ENCODE data around the gene UBXN4.
A peak's percentile ranks its signal among the peaks of the same experiment; 100 is the strongest.
"Not testable (repeated sequence)": the region's sequence is repeated elsewhere in the genome, so short reads cannot be mapped to it uniquely, and the experiment has no call there.

Gene UBXN4

DNA sequence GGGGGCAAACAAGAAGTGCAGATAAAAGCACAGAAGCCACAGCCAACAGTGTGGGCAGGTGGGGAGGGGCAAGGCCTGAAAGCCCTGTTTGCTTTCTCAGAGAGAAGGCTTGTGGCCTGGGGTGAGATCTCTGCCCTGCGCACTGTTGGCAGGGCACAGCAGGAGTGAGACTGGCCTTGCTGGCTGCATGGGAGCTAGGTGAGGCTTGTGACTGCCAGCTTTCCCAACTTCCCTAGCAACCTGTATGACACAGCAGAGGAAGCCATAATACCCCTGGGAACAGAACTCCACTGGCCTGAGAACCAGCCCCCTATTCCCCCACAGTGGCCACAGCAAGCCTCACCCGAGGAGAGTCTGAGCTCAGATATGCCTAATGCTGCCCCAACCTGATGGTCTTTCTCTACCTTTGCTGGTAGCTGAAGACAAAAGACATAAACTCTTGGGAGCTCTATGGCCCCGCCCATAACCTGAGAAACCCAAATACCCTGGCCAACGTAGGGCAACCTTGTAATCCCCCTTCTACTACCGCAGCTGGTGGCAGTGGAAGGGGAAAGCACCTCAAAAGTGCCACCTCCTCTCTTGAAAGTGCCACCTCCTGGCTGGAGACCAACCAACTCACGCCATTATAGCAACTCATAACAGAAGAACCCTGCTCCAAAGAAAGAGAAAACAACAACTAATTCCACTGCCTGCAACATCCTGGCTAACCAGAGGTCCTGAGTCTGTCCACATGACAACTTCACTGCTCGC, 50.9 kb downstream of the UBXN4 start:
- H3K4me1 ChIP-seq (ENCODE audit: control extremely low read depth in 1 of 4, control insufficient read depth in 4 of 4, insufficient read depth in 4 of 4, low read length in 3 of 4) = peaks cover 0 to 32% (median 21%) of the 10 kb centered on the region in 4 experiments
- peak in 1 of 3 donors; percentile 30 for DNase-seq
- no peaks in the 10 kb centered on the region for H3K9me3 ChIP-seq (ENCODE audit: control extremely low read depth in 1 of 5, control insufficient read depth in 4 of 5, insufficient read depth in 2 of 5, low read depth in 1 of 5, low read length in 4 of 5)
- no peak overlapping the region for H3K4me3 ChIP-seq (ENCODE audit: control insufficient read depth in 1 of 7, extremely low read depth in 1 of 7, insufficient read depth in 4 of 7, low read depth in 2 of 7, low read length in 6 of 7)
- ChIA-PET CTCF (interaction anchor here (0.8 to 2.5 kb wide), 3 partner anchors 9 to 591 kb away, joined by 3 to 9 read pairs (median 4); no protein-coding TSS in a partner anchor), POLR2A (interaction anchor here (1.1 kb wide), 1 partner anchor 13 kb away, joined by 4 read pairs; no protein-coding TSS in a partner anchor)
- H3K27me3 ChIP-seq (replicated peaks in 2 of 5; ENCODE audit: control insufficient read depth in 4 of 5, insufficient read depth in 5 of 5, low read length in 4 of 5) = no peaks in the 10 kb centered on the region
- H3K27ac ChIP-seq (ENCODE audit: insufficient read depth in 1 of 2, low read depth in 1 of 2, low read length in 2 of 2, poor library complexity in 1 of 2, severe bottlenecking in 2 of 2) = no peak overlapping the region
- peaks cover 6 to 27% (median 13%) of the 10 kb centered on the region in 4 experiments for H3K36me3 ChIP-seq (ENCODE audit: control insufficient read depth in 4 of 4, insufficient read depth in 4 of 4, low read length in 3 of 4)
- 97% methylated on average over 6 of the region's 7 CpGs for WGBS (ENCODE audit: insufficient coverage)

DNA sequence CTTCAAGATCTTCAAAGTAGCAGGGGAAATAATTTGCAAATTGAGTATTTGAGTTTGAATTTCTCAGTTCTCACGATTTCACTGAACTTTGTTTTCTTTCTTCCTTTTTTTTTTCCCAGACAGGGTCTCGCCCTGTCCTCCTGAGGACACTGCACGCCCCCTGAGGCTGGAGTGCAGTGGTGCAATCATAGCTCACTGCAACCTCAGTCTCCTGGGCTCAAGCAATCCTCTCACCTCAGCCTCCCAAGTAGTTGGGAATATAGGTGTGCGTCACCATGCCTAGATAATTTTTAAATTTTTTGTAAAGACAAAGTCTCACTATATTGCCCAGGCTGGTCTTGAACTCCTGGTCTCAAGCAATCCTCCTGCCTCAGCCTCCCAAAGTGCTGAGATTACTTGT, 54.0 kb downstream of the UBXN4 start:
- H3K27ac ChIP-seq (ENCODE audit: insufficient read depth in 1 of 2, low read depth in 1 of 2, low read length in 2 of 2, poor library complexity in 1 of 2, severe bottlenecking in 2 of 2); H3K4me3 ChIP-seq (ENCODE audit: control insufficient read depth in 1 of 7, extremely low read depth in 1 of 7, insufficient read depth in 4 of 7, low read depth in 2 of 7, low read length in 6 of 7); H3K36me3 ChIP-seq (ENCODE audit: control insufficient read depth in 4 of 4, insufficient read depth in 4 of 4, low read length in 3 of 4); H3K9me3 ChIP-seq (ENCODE audit: control extremely low read depth in 1 of 5, control insufficient read depth in 4 of 5, insufficient read depth in 2 of 5, low read depth in 1 of 5, low read length in 4 of 5); H3K27me3 ChIP-seq (replicated peaks in 2 of 5; ENCODE audit: control insufficient read depth in 4 of 5, insufficient read depth in 5 of 5, low read length in 4 of 5): not testable (repeated sequence)
- peak in 1 of 3 donors; percentile 29 for DNase-seq
- WGBS (ENCODE audit: insufficient coverage) = 90% methylated on average over 3 of the region's 4 CpGs
- peaks cover 0 to 44% (median 32%) of the 10 kb centered on the region in 4 experiments for H3K4me1 ChIP-seq (ENCODE audit: control extremely low read depth in 1 of 4, control insufficient read depth in 4 of 4, insufficient read depth in 4 of 4, low read length in 3 of 4)
- POLR2A ChIA-PET = interaction anchor here (0.6 kb wide), 1 partner anchor 350 kb away, joined by 5 read pairs; no protein-coding TSS in a partner anchor
- CTCF ChIA-PET = interaction anchor here (1.0 to 5.1 kb wide), 5 partner anchors 9 to 50 kb away, joined by 3 to 35 read pairs (median 4); no protein-coding TSS in a partner anchor

DNA sequence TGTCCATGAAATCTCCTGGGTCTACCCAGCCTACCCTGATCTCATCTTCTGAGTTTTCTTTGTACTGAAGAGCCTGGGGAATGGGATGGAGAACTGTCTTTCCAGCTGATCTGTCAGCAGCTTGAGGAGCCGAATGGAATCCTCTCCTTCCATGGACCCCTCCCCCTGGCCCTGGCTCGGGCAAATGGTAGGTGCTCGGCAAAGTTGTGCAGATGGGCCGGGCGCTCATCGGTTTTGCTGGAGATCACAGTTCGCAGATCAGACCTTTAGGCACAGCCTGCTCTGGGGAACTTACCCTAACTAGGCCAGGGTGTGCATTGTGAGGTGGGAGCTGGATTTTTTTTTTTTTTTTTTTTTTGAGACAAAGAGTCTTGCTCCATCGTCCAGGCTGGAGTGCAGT, 55.0 kb downstream of the UBXN4 start:
- H3K27me3 ChIP-seq (replicated peaks in 2 of 5; ENCODE audit: control insufficient read depth in 4 of 5, insufficient read depth in 5 of 5, low read length in 4 of 5) = no peaks in the 10 kb centered on the region
- no peak overlapping the region for H3K27ac ChIP-seq (ENCODE audit: insufficient read depth in 1 of 2, low read depth in 1 of 2, low read length in 2 of 2, poor library complexity in 1 of 2, severe bottlenecking in 2 of 2)
- peaks cover 0 to 41% (median 32%) of the 10 kb centered on the region in 4 experiments for H3K4me1 ChIP-seq (ENCODE audit: control extremely low read depth in 1 of 4, control insufficient read depth in 4 of 4, insufficient read depth in 4 of 4, low read length in 3 of 4)
- ChIA-PET POLR2A (no interaction called here), CTCF (interaction anchor here (0.6 to 5.1 kb wide), 10 partner anchors 10 to 57 kb away, joined by 3 to 35 read pairs (median 7); no protein-coding TSS in a partner anchor)
- H3K9me3 ChIP-seq (ENCODE audit: control extremely low read depth in 1 of 5, control insufficient read depth in 4 of 5, insufficient read depth in 2 of 5, low read depth in 1 of 5, low read length in 4 of 5) = peaks cover 0 to 13% (median 2%) of the 10 kb centered on the region in 5 experiments
- H3K36me3 ChIP-seq (ENCODE audit: control insufficient read depth in 4 of 4, insufficient read depth in 4 of 4, low read length in 3 of 4) = no peaks in the 10 kb centered on the region
- H3K4me3 ChIP-seq (ENCODE audit: control insufficient read depth in 1 of 7, extremely low read depth in 1 of 7, insufficient read depth in 4 of 7, low read depth in 2 of 7, low read length in 6 of 7) = no peak overlapping the region
- no peak for DNase-seq
- 96% methylated on average over 7 of the region's 8 CpGs for WGBS (ENCODE audit: insufficient coverage)

DNA sequence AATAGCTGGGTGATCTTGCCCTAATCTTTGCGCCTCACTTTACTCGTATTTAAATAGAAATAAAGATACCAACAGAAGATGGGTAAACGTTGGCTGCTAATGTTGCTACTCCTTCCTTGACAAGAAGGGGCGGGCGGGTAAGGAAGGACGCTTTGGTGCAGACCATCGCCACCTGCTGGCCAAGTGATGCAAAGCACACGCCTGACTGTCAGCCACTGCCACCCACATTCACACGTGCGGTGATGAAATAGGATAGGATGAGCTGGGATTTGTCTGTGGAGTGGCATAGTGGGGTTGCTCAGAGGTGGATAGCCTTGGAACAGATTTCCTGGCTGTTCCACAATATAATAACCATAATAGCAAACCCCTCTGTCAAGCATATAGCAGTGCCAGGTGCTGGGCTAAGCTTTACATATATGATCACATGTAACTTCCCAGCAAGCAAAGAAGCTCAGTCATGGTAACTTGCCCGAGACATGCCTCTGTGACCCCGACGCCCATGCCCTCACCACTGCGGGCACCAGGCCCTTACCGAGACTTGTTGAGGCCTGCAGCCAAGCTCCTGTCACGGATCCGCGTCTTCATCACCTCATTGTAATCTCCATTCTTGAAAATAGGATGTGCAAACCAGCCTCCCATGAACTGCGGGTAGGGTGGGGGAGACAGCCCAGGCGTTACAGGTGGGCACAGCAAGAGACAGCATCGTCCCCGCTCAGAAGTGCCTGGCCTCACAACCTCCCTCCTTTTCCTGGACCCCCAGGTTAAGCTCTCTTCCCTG, 56.0 kb downstream of the UBXN4 start:
- Histone ChIP-seq H3K4me3 (ENCODE audit: control insufficient read depth in 1 of 7, extremely low read depth in 1 of 7, insufficient read depth in 4 of 7, low read depth in 2 of 7, low read length in 6 of 7) (no peak overlapping the region), H3K9me3 (ENCODE audit: control extremely low read depth in 1 of 5, control insufficient read depth in 4 of 5, insufficient read depth in 2 of 5, low read depth in 1 of 5, low read length in 4 of 5) (peaks cover 0 to 13% (median 2%) of the 10 kb centered on the region in 5 experiments), H3K27me3 (replicated peaks in 2 of 5; ENCODE audit: control insufficient read depth in 4 of 5, insufficient read depth in 5 of 5, low read length in 4 of 5) (no peaks in the 10 kb centered on the region), H3K27ac (ENCODE audit: insufficient read depth in 1 of 2, low read depth in 1 of 2, low read length in 2 of 2, poor library complexity in 1 of 2, severe bottlenecking in 2 of 2) (no peak overlapping the region), H3K4me1 (ENCODE audit: control extremely low read depth in 1 of 4, control insufficient read depth in 4 of 4, insufficient read depth in 4 of 4, low read length in 3 of 4) (peaks cover 0 to 31% (median 26%) of the 10 kb centered on the region in 4 experiments), H3K36me3 (ENCODE audit: control insufficient read depth in 4 of 4, insufficient read depth in 4 of 4, low read length in 3 of 4) (no peaks in the 10 kb centered on the region)
- peak; percentile 72 to 85 (median 84) for DNase-seq
- WGBS (ENCODE audit: insufficient coverage) = 65% methylated on average over 17 of the region's 22 CpGs
- CTCF ChIA-PET = interaction anchor here (0.7 to 5.1 kb wide), 21 partner anchors 10 to 94 kb away, joined by 3 to 35 read pairs (median 5); partner anchors contain the start of gene LCT
- POLR2A ChIA-PET = interaction anchor here (0.6 kb wide), 1 partner anchor 1546 kb away, joined by 5 read pairs; no protein-coding TSS in a partner anchor

DNA sequence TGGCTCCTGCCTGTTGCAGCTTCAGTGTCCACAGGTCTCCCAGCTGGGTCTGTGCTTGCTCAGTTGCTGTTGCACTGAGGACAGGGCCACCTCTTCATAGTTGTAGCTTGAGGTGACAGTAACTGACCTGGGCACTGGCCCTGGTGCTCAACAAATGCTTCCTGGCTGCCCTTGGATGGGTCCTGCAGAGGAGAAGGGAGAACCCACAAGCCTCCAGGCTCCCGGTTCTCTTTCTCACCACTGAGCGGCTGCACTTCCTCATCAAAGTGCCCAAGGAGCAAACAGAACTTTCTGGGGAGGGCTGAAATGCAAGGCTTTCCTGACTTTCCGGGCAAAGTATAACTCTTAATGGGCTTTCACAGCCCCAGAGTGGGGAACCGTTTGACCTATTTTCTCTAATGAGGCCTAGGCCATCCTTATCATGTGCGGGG, 56.6 kb downstream of the UBXN4 start:
- POLR2A ChIA-PET = no interaction called here
- CTCF ChIA-PET = interaction anchor here (0.8 to 5.1 kb wide), 20 partner anchors 9 to 83 kb away, joined by 3 to 35 read pairs (median 6); partner anchors contain the start of gene LCT
- Histone ChIP-seq H3K36me3 (ENCODE audit: control insufficient read depth in 4 of 4, insufficient read depth in 4 of 4, low read length in 3 of 4) (no peaks in the 10 kb centered on the region), H3K4me1 (ENCODE audit: control extremely low read depth in 1 of 4, control insufficient read depth in 4 of 4, insufficient read depth in 4 of 4, low read length in 3 of 4) (peaks cover 0 to 25% (median 22%) of the 10 kb centered on the region in 4 experiments), H3K9me3 (ENCODE audit: control extremely low read depth in 1 of 5, control insufficient read depth in 4 of 5, insufficient read depth in 2 of 5, low read depth in 1 of 5, low read length in 4 of 5) (peaks cover 0 to 13% (median 2%) of the 10 kb centered on the region in 5 experiments), H3K4me3 (ENCODE audit: control insufficient read depth in 1 of 7, extremely low read depth in 1 of 7, insufficient read depth in 4 of 7, low read depth in 2 of 7, low read length in 6 of 7) (peak overlapping the region in 1 of 7 experiments; percentile 11), H3K27ac (ENCODE audit: insufficient read depth in 1 of 2, low read depth in 1 of 2, low read length in 2 of 2, poor library complexity in 1 of 2, severe bottlenecking in 2 of 2) (no peak overlapping the region), H3K27me3 (replicated peaks in 2 of 5; ENCODE audit: control insufficient read depth in 4 of 5, insufficient read depth in 5 of 5, low read length in 4 of 5) (no peaks in the 10 kb centered on the region)
- WGBS (ENCODE audit: insufficient coverage) = 38% methylated on average over 5 of the region's 5 CpGs
- no peak for DNase-seq

DNA sequence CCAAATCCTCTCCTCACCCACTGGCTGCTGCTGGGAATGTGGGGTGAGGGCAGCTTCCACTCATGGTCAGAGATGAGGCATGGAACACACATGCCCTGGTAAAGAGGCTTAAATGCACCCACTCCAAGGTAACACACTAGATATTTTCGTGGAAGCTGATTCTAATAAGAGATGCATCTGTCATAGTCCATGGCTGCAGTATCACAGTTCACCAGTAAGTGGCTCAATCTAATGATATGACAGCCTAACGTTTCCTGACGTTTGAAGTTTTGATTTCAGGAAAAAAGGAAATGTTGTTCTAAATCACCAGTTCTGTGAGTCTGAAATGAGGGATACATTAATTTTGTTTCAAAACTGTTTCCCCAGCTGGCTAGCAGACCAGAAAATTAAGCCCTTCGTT, 57.1 kb downstream of the UBXN4 start:
- POLR2A ChIA-PET = no interaction called here
- CTCF ChIA-PET = interaction anchor here (1.0 to 5.1 kb wide), 13 partner anchors 9 to 38 kb away, joined by 3 to 35 read pairs (median 10); partner anchors contain the start of gene LCT
- WGBS (ENCODE audit: insufficient coverage) = 32% methylated on average over 4 of the region's 4 CpGs
- peaks cover 0 to 24% (median 22%) of the 10 kb centered on the region in 4 experiments for H3K4me1 ChIP-seq (ENCODE audit: control extremely low read depth in 1 of 4, control insufficient read depth in 4 of 4, insufficient read depth in 4 of 4, low read length in 3 of 4)
- H3K4me3 ChIP-seq (ENCODE audit: control insufficient read depth in 1 of 7, extremely low read depth in 1 of 7, insufficient read depth in 4 of 7, low read depth in 2 of 7, low read length in 6 of 7) = no peak overlapping the region
- H3K9me3 ChIP-seq (ENCODE audit: control extremely low read depth in 1 of 5, control insufficient read depth in 4 of 5, insufficient read depth in 2 of 5, low read depth in 1 of 5, low read length in 4 of 5) = peaks cover 0 to 13% (median 2%) of the 10 kb centered on the region in 5 experiments
- peak in 2 of 3 donors; percentile 36 to 40 for DNase-seq
- H3K27me3 ChIP-seq (replicated peaks in 2 of 5; ENCODE audit: control insufficient read depth in 4 of 5, insufficient read depth in 5 of 5, low read length in 4 of 5) = no peaks in the 10 kb centered on the region
- no peak overlapping the region for H3K27ac ChIP-seq (ENCODE audit: insufficient read depth in 1 of 2, low read depth in 1 of 2, low read length in 2 of 2, poor library complexity in 1 of 2, severe bottlenecking in 2 of 2)
- H3K36me3 ChIP-seq (ENCODE audit: control insufficient read depth in 4 of 4, insufficient read depth in 4 of 4, low read length in 3 of 4) = no peaks in the 10 kb centered on the region

Measured in common myeloid progenitor, CD34-positive (primary cell).